AG04449 (cell line): ENCODE data around the gene FAM131C.
A peak's percentile ranks its signal among the peaks of the same experiment; 100 is the strongest.
"Not testable (repeated sequence)": the region's sequence is repeated elsewhere in the genome, so short reads cannot be mapped to it uniquely, and the experiment has no call there.

ENCODE experiments used
- CTCF ChIA-PET: fragments of 350-600 bp; formaldehyde crosslinking; extraction: SDS; loops from one replicate; lab custom pipeline; 2021; ENCODE audit warnings: antibody characterized with exemption; lab: Yijun Ruan, JAX
- POLR2A ChIA-PET: fragments of 400-600, 350-600 bp; formaldehyde crosslinking; extraction: SDS; loops from one replicate; lab custom pipeline; 2020; ENCODE audit warnings: antibody characterized with exemption, inconsistent platforms; lab: Yijun Ruan, JAX
- DNase-seq: peaks from one replicate; pipeline ENCODE4 v3.0.0-alpha.2; 2010; ENCODE audit warnings: low read depth, low spot score
- H3K4me3 ChIP-seq: 2 replicates; pipeline ENCODE4 v1.5.1; 2011; ENCODE audit warnings: low read depth, mild to moderate bottlenecking, control low read depth, low read length
- CTCF ChIP-seq: IDR thresholded peaks from one replicate; pipeline ENCODE4 v1.5.1; 2011; ENCODE audit warnings: mild to moderate bottlenecking, moderate library complexity, low read length, control low read depth, inconsistent platforms; ENCODE audit not compliant: insufficient read depth; ENCODE audit errors: missing control alignments

FAM131C gene

GRCh38 chr1:16038620-16038912 is 34.9 kb downstream of the FAM131C start:
- no peak for DNase-seq
- POLR2A ChIA-PET = no interaction called here
- CTCF ChIA-PET = interaction anchor here (0.6 to 1.6 kb wide), 4 partner anchors 19 to 82 kb away, joined by 3 to 5 read pairs (median 3); partner anchors contain the start of gene FAM131C
- TF ChIP-seq CTCF = no peak
- H3K4me3 ChIP-seq = no peak overlapping the region

- DNase-seq, H3K4me3 ChIP-seq, POLR2A ChIA-PET: not testable (repeated sequence)
- CTCF ChIA-PET = interaction anchor here (1.4 to 1.6 kb wide), 2 partner anchors 16 to 29 kb away, joined by 3 to 4 read pairs; no protein-coding TSS in a partner anchor
These were observed 37.0 kb downstream of the FAM131C start for GRCh38 chr1:16036461-16036860.

GRCh38 chr1:16033103-16033632 is 40.3 kb downstream of the FAM131C start:
- H3K4me3 ChIP-seq, DNase-seq, POLR2A ChIA-PET: not testable (repeated sequence)
- CTCF ChIA-PET = interaction anchor here (0.5 to 3.5 kb wide), 16 partner anchors 12 to 258 kb away, joined by 3 to 44 read pairs (median 4); partner anchors contain the start of gene SRARP

DNA sequence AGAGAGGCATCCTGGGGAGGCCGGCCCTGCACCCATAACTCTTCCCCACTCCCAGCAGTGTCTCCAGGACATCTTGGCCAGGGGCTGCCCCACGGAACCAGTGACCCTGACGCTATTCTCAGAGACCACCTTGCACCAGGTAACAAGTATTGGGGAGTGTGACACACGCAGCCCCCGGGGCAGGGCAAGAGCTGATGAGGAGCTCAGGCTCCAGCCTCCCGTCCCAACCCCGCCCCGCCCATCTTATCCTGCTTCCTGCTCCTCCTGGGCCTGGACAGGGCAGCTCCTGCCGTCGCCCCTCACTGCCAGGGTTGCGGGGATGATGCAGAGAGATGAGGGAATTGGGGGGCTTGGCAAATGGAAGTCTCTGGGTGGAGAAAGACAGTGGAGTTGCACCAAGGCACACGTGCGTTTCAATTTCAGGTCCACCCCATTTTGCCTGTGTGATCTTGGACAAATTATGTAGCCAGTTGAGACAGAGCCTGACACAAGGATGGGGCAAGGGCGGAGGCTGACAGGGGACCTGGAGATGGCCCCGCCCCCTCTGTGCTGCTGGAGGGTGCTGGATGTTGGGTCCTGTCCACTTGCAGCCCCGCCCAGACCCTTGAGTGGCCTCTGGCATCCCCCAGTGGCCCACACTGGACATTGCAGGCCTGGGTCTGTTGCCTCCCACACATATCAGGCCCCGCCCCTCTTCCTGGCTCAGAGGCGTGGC is 40.9 kb downstream of the FAM131C start:
- no peak for DNase-seq
- no peak overlapping the region for H3K4me3 ChIP-seq
- ChIA-PET CTCF (interaction anchor here (0.6 to 3.5 kb wide), 15 partner anchors 13 to 241 kb away, joined by 3 to 44 read pairs (median 4); partner anchors contain the start of gene SRARP), POLR2A (no interaction called here)
- TF ChIP-seq CTCF = peak; percentile 99

- no peak for DNase-seq
- POLR2A ChIA-PET = no interaction called here
- CTCF ChIA-PET = interaction anchor here (0.7 to 3.5 kb wide), 10 partner anchors 12 to 240 kb away, joined by 3 to 44 read pairs (median 9); partner anchors contain the start of gene SRARP
- H3K4me3 ChIP-seq = no peak overlapping the region
- TF ChIP-seq CTCF = no peak
These were observed 41.9 kb downstream of the FAM131C start for GRCh38 chr1:16031551-16031950.

GRCh38 chr1:16029288-16029687 is 44.2 kb downstream of the FAM131C start:
- ChIA-PET CTCF (interaction anchor here (1.1 kb wide), 1 partner anchor 237 kb away, joined by 5 read pairs; no protein-coding TSS in a partner anchor), POLR2A (no interaction called here)
- DNase-seq = no peak
- no peak for TF ChIP-seq CTCF
- H3K4me3 ChIP-seq = no peak overlapping the region

DNA sequence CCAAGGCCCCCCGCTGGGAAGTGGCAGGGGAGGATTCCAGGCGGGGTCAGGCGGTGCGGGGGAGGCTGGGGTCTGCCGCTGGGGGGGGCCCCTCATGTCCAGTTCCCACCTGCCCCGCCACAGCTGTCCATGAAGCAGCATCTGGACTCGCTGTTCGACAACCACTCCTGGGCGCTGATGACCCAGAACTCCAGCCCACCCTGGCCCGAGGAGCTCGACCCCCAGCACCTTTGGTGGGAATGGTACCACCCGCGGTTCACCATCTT is 44.5 kb downstream of the FAM131C start:
- H3K4me3 ChIP-seq, POLR2A ChIA-PET, DNase-seq: not testable (repeated sequence)
- CTCF ChIA-PET = interaction anchor here (1.1 kb wide), 1 partner anchor 237 kb away, joined by 5 read pairs; no protein-coding TSS in a partner anchor
